Parathyroid adenoma (tissue), 2 donors: ENCODE results near the gene SLC15A3.

Experiments
- H2AFZ ChIP-seq: fragments of 300-600 bp; sonication (generic); one replicate; pipeline ENCODE4 v1.7.0; 2017; ENCODE audit warnings: antibody characterized with exemption, mild to moderate bottlenecking
- H3K27ac ChIP-seq: fragments of 300-600 bp; sonication (generic); one replicate; pipeline ENCODE4 v1.7.0; 2017
- H3K27me3 ChIP-seq: fragments of 300-600 bp; sonication (generic); one replicate; pipeline ENCODE4 v1.7.0; 2017; ENCODE audit warnings: low read length; ENCODE audit not compliant: control insufficient read depth, insufficient read depth
- H3K36me3 ChIP-seq: fragments of 300-600 bp; sonication (generic); one replicate; pipeline ENCODE4 v1.7.0; 2017; ENCODE audit warnings: low read length; ENCODE audit not compliant: control insufficient read depth, insufficient read depth
- H3K4me1 ChIP-seq: fragments of 300-600 bp; sonication (generic); one replicate; pipeline ENCODE4 v1.7.0; 2017; ENCODE audit warnings: control low read depth
- H3K4me2 ChIP-seq: fragments of 300-600 bp; sonication (generic); one replicate; pipeline ENCODE4 v1.7.0; 2017; ENCODE audit warnings: low read length
- H3K4me3 ChIP-seq: fragments of 300-600 bp; sonication (generic); one replicate; pipeline ENCODE4 v1.7.0; 2017; ENCODE audit warnings: low read depth, low read length
- H3K79me2 ChIP-seq: fragments of 300-600 bp; sonication (generic); one replicate; pipeline ENCODE4 v1.7.0; 2017; ENCODE audit warnings: control low read depth
- H3K9ac ChIP-seq: fragments of 300-600 bp; sonication (generic); one replicate; pipeline ENCODE4 v1.7.0; 2017; ENCODE audit warnings: mild to moderate bottlenecking
- H3K9me3 ChIP-seq: fragments of 300-600 bp; sonication (generic); one replicate; pipeline ENCODE4 v1.7.0; 2017; ENCODE audit warnings: low read length; ENCODE audit not compliant: control insufficient read depth
- CTCF ChIP-seq: fragments of 300-600 bp; sonication (generic); IDR thresholded peaks from one replicate; pipeline ENCODE4 v1.7.0; 2017; ENCODE audit warnings: antibody characterized with exemption, mild to moderate bottlenecking
- donor health status: primary hyperparathyroidism.

Gene SLC15A3

DNA sequence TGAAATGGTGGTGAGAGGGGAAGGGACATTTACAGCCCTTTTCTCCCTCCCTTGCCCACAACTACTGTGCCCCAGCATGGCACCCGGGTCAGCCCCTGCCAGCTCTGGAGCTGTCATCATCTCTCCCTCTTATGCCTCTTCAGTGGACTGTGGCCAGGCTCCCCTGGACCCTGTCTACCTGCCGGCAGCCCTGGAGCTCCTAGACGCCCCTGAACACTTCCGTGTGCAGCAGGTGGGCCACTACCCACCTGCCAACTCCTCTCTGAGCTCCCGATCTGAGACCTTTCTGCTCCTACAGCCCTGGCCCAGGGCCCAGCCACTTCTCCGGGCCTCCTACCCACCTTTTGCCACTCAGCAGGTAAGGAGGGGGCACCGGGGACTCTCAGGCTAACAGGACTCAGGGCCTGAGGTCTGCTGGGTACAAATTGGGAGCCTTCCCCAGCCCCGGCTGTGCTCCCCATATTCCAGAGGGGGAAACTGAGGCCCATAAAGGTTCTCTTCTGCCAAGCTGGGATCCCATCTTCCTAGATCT is 24.8 kb downstream of the SLC15A3 start:
- no peak overlapping the region for H3K9ac ChIP-seq
- no peak overlapping the region for H2AFZ ChIP-seq
- no peak overlapping the region for H3K4me2 ChIP-seq
- H3K4me1 ChIP-seq = no peaks in the 10 kb centered on the region
- TF ChIP-seq CTCF = no peak
- H3K9me3 ChIP-seq = no peaks in the 10 kb centered on the region
- H3K27me3 ChIP-seq = no peaks in the 10 kb centered on the region
- H3K36me3 ChIP-seq = no peaks in the 10 kb centered on the region
- H3K27ac ChIP-seq = no peak overlapping the region
- H3K79me2 ChIP-seq = no peaks in the 10 kb centered on the region
- no peak overlapping the region for H3K4me3 ChIP-seq

GRCh38 chr11:60926500-60926899 is 25.5 kb downstream of the SLC15A3 start:
- Histone ChIP-seq H3K27me3 (no peaks in the 10 kb centered on the region), H3K4me3 (no peak overlapping the region), H3K27ac (no peak overlapping the region), H3K4me2 (no peak overlapping the region), H3K36me3 (no peaks in the 10 kb centered on the region), H2AFZ (no peak overlapping the region), H3K4me1 (no peaks in the 10 kb centered on the region), H3K79me2 (no peaks in the 10 kb centered on the region), H3K9ac (no peak overlapping the region), H3K9me3 (no peaks in the 10 kb centered on the region)
- no peak for TF ChIP-seq CTCF

GRCh38 chr11:60925868-60926267 is 26.1 kb downstream of the SLC15A3 start:
- no peaks in the 10 kb centered on the region for H3K27me3 ChIP-seq
- H3K27ac ChIP-seq = no peak overlapping the region
- H3K9ac ChIP-seq = no peak overlapping the region
- no peak overlapping the region for H2AFZ ChIP-seq
- no peak overlapping the region for H3K4me2 ChIP-seq
- no peaks in the 10 kb centered on the region for H3K79me2 ChIP-seq
- TF ChIP-seq CTCF = no peak
- H3K36me3 ChIP-seq = no peaks in the 10 kb centered on the region
- H3K4me1 ChIP-seq = no peaks in the 10 kb centered on the region
- H3K9me3 ChIP-seq = no peaks in the 10 kb centered on the region
- no peak overlapping the region for H3K4me3 ChIP-seq

- no peaks in the 10 kb centered on the region for H3K36me3 ChIP-seq
- peak overlapping the region; percentile 67 for H3K4me2 ChIP-seq
- H3K79me2 ChIP-seq = no peaks in the 10 kb centered on the region
- H3K9me3 ChIP-seq = no peaks in the 10 kb centered on the region
- no peaks in the 10 kb centered on the region for H3K4me1 ChIP-seq
- TF ChIP-seq CTCF = no peak
- no peaks in the 10 kb centered on the region for H3K27me3 ChIP-seq
- no peak overlapping the region for H3K27ac ChIP-seq
- peak overlapping the region; percentile 66 for H2AFZ ChIP-seq
- H3K4me3 ChIP-seq = peak overlapping the region; percentile 55
- H3K9ac ChIP-seq = no peak overlapping the region
These were observed 26.8 kb downstream of the SLC15A3 start for GRCh38 chr11:60924906-60925853.
